Fibroblast of upper back skin (primary cell): ENCODE measurements around the gene ADARB2.

Experiments used
- DNase-seq: peaks from one replicate; pipeline ENCODE4 v3.0.0-alpha.2; 2013

Gene ADARB2

DNA sequence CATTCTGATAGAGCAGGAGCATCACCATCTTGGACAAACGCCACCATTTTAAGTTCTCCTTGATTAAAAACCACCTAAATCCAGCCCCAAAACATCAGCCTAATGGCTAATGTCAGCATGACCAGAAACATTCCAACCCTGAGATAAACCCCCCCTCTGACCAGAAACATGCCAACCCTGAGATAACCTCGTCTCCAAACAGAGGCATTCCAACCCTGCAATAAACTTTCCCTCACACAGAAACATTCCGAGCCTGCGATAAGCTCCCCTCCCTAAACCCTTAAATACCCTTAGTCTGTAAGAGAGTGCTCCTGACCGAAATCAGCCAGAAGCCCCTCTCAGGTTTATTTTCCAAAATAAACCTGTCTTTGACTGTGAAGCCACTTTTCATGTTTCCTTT is 76.5 kb downstream of the ADARB2 start:
- no peak for DNase-seq

DNA sequence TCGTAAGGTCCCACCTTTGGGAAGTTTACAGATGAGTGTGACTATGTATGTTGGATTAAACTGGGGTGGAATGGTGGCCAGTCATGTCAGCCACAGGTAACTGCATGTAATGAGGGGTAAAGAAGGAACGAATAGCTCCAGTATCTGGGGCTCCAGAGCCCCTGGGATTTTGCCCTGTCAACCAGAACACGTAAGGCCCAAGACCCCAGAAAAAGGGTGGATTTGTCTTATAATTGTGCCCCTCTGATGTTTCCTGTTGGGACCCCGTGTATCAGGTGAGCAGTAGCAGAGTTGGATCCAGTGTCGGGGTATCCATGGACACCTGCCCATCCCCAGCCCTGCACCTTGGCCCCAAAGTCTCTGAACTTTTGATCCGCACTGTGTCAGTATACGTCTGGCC is 76.9 kb downstream of the ADARB2 start:
- DNase-seq = no peak

DNA sequence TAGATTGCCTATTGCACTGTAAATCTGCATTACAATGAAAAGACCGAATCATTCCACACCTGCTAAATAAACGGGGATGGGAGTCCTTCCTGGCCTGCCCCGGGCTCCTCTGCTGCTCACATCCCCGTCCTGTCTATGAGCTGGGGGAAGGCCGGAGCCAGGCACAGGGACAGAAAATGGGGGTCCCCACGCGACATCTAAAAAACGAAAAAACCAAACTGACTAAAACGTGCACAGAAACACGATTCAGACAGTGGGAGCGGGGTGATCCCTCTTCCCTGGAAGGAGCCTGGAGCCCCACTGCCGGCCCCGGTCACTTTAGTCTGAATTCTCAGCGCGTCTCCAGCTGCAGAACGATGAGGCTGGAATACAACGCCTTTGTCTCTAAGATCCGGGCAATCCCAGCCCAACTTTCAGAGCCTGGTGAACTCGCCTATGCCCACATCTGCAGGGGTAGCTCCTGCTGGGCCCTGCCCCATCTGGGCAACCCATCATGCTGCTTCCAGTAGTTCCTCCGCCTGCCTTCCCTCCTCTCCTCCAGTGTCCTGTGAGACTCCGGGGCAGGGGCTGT is 78.0 kb downstream of the ADARB2 start:
- DNase-seq = no peak

DNA sequence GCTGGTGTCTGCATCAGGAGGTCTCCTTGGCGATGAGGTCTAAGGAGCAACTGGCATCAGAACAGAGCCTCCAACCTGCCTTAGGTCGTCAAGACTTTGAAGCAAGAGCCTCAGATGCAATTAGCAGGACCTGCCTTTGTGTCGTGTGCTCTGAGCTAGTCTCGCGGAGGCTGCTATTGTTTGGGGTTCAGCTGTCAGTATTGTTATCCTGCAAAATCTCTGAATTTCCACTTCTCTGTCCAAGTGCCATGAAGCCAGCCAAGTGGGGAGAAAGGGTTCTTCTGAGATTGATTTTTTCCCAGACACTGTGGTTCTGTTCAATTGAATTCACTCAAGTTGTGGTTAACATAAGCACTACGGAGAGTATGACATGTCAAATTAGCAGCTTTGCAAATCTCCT is 78.7 kb downstream of the ADARB2 start:
- DNase-seq = no peak

DNA sequence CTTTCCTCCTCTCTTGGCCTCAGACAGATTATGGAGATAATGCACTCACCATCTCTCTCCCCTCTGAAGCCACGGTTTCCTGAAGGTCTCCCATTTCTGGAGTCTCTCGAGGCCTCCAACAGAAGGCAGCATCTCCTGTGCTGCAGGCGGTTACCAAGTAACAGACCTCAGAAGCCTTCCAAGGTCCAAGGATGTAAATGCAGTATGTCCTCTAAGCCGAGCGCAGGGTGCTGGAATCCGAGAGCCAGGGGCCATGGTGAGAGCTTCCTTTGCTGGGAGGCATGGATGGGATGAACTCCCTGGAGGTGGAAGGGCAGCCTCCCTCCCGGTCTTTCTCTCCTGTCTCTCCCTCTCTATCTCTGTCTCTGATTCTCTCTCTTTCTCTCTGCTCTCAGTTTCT is 79.8 kb downstream of the ADARB2 start:
- no peak for DNase-seq

DNA sequence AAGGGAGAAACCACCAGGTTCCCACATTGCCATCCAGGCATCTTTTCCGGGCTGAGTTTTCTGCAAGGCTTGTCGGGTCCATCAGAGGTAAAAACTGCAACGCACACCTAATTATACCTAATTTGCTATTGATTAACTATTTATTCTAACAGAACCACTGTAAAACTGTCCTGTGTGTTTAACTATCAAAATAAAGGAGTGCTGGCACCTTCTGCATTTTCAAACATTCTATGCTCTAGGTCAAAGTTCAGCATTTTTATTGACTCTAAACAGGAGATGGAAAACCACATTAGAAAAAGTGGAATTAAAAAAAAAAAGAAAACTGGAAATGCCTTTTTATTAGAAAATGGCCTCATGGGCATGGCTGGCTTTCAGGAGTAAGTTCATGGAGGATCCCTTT is 82.0 kb downstream of the ADARB2 start:
- DNase-seq = no peak

DNA sequence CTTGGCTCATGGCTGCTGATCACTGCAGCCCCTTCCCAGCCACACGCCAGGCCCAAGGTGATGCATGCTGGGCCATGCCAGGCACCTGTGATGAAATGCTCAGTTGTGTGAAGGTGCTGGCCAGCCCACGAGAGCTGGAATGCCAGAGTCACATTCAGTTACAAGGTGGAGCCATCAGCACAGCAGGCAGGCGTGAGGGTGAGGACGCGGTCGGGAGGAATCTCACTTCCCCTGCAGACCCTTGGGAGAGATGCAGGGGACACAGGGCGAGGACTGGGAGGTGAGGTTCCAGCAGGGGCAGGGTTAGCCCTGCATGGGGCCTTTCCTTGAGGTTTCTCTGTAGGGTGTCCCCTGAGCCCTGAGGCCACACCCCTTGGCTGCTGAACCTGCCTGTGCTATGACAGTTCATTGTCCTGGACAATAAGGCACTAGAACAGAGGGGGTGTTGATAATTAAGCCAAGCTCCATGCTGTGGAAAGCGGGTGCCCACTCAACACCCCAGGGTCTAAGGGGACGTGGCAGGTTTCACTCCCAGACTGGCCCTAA is 82.4 kb downstream of the ADARB2 start:
- DNase-seq = no peak

DNA sequence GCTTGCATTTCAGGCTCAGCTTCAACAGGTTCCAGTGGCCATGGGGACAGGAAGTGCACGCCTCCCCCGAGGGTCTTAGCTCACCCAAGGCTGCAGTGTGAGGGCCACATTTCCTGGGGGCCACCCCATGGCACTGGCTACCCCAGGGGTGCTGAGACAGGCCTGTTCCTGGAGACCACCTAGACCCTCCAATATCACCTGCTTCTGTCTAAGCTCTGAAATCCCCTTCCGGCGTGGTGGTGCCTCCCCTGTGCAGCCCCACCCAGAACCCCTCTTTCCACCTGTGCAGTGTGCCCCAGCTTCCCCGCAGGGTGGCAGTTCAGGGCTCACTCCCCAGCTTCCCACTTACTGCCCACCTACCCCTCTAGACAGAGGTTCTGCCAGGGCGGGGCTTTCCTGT is 83.1 kb downstream of the ADARB2 start:
- no peak for DNase-seq

DNA sequence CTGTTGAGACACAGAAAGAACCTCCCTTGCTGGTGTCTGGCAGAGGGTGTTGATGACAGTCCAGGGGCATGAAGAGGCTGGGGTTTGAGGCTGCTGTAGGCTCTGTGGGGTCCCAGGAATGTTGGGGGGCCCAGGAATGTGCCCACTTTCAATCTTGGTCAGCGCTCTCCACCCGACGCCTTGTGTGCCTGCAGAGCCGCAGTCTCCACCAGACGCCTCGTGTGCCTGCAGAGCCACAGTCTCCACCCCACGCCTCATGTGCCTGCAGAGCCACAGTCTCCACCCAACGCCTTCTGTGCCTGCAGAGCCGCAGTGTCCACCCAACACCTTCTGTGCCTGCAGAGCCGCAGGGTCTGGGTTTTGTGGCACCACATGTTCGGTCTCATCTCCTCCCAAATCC is 84.0 kb downstream of the ADARB2 start:
- DNase-seq = no peak

DNA sequence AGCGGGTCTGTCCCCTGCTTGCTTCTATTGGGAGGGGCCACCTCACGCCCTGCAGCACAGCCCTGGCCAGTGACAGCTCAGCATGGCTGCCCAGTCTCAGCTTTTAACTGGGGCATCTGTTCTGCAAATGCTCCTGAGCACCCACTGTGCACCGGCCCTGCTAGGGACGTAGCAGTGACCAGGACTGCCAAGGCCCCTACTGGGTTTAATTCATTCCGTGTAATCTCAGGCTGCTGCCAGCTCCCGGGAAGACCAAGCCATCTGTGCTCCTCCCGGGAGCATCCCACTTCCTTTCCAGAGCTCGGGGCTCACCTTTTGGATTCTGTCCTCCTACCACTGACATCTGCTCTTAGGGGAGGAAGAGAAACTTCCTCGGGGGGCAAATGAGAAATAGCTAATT is 85.2 kb downstream of the ADARB2 start:
- DNase-seq = no peak

DNA sequence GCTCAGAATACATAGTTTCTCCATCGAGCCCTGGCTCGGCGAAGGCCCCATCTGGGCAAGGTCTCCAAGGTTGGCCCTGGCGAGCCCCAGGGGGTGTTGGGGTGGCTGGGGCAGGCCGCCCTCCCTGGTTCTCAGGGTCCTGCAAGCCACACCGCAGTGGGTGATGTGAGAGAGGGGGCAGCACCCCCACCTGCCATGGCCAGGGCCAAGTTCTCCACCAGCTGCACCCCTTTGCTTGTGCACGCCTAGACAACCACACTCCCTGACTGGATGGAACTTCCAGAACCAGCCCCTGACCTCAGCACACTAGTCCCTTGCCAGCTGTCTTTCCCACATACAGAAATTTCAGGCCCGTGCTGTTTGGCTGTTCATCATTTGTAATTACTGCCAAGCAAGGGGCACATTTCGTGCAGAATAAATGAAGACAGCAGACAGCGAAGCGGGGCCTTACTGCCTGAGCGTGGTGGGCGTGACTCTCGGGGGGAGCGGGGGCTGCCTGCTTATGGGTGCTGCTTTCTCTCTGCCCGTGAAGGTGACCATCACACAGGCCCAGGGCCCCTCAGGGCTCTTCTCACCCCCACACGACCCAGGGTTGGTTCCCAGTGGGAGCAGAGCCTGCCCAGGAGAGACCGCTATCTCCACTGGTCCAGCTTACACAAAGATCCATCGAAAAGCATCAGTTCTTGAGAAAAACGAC is 85.9 kb downstream of the ADARB2 start:
- no peak for DNase-seq

DNA sequence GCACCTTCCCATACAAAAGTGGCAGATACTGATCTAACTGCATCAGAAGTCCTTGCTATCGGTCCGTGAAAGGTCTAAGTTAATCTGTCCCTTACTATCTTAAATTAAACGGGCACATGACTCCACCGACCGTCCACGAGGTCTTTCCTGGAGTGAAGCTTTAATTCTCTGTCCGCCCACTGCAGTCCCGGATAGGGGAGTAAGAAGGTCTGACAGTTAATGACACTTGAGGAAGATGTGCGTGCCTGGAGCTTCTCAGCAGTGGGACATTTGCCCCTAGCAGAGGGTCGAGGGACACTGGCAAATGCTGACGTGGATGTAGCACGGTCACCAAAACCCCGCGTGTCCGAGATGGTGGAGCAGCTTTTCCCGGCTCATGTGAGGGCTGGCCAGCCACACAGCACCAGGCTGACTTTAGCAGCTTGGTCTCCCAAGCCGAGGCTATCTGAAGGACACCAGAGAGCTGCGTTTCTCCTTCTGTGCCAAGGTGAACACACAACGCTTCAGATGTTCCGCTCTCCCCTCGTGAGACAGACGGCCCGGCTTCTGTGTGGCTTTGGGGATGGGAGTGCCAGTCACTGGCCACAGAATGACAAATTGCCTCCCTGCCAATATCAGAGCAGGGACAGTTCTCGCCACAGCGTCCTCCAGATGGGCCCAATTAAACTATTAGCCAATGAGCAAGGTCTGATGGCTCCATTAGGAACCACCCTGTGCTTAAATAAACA is 86.6 kb downstream of the ADARB2 start:
- no peak for DNase-seq

DNA sequence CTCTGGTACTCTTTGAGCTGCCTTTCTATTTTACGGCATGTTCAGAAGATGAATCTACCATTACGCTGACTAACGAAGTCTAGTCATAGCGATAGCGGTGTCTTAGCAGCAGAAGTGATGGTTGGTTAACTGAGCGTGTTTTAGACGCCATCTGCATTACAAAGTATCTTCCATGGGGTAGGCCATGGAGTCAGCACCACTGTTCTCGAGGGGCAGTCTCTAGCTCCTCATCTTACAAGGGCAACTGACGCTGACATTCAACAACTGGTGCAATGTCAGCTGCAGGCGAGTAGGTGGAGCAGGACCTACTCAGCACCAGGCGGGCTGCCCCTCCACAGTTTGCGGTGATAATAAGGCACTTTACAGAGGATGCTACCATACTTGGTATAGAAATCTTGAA is 88.7 kb downstream of the ADARB2 start:
- no peak for DNase-seq

DNA sequence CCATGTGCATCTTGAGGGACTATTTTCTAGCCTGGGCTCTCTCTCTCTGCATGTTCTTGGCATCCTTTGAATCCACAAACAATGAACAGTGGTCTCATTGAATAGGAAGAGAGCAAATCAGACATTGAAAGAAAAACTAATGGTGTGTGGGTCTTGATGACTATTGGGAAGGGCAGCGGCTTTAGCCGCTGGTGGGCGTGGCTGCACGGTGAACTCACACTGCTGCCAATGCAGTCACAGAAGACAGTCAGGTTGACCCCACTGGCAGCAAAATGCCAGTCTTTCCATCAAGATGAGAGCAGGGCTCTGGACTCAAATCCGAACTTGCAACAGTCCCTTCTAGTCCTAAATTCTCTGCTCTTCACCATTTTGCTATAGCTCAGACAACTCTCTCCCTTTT is 91.0 kb downstream of the ADARB2 start:
- DNase-seq = no peak

DNA sequence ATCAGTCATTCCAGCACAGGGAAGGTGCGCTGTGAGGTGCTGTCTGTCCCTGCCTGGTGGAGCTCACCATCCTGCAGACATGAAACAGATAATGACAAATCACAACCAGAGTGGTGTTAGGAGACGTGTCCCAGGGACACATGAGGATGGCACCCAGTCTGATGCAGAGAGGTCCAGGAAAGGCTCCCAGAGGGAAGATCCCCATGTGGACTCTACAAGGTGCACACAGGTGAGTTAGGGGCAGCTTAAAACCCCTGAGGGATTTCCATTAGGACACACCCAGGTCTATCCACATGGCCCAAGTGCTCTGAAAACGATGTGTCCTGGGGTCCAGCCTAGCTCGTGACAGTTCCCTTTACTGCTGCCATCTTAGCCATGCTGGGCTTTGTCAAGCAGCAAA is 91.4 kb downstream of the ADARB2 start:
- DNase-seq = no peak

DNA sequence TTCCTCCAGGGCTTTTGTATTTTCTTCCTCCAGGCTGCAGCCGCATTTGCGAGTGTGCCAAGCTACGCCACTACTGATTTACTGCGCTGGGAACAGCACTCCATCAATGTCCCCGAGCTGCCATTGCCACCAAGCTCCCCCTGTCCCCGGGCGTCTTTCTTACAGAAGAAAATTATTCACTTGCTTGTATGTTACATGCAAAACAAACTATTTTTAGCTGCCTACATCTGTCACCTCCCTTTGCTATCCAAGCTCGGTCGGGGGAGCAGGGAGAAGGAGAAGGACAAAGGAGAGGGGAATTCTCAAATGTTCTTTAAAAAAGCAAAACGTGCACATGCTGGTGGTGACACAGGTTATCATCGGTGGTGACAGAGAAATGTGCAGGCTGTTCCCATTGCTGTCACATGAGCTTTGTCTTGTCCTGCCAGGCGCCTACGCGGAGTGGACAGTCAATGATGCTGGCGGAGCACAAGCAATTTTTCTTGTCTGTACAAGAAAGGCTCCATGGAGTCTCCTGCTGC is 93.1 kb downstream of the ADARB2 start:
- DNase-seq = no peak

DNA sequence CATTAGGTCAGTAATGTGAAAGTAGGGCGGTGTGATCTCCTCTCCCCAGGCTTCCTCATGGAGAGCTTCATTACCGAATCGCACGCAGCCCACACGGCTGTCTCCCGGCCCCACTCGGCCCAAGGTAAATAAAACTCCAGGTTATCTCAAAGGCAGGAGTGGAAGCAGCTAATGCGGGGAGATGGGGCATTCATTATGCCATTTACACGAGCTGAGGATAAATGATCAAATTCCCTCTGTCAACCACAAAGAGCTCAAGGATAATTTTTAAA is 93.5 kb downstream of the ADARB2 start:
- no peak for DNase-seq

DNA sequence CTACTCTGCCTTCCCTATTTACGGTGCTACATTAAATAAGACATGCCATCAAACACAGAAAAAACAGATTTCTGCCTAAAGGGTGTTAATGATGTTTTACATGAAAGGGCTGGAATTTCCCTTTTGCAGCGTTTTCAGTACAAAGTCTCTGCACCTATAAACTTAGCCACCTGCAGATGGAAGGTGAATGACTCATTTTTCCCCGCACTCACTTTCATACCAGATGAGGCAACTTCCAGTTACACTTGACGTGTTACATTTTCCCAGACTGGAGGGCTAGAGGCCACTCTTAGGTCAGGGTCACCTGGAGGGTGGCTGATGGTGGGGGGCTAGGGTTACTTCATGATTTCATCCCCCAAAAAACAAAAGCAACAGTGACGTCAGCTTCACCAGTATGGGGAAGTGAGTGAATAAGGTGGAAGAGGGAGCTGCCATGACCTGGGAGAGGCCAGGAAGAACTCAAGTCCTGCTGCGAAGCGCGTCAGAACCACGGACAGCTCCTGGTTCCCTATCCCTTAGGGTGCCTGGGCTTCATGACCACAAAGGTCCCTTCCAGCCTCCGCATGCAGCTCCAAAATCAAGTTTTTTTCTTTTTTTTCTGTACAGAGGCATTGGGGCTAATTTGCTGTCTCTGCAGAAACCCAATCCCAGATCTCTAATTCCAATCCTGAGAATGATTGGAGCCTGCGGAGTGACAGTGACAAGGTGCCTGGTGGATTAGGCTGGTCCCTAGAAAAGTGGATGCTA is 94.0 kb downstream of the ADARB2 start:
- no peak for DNase-seq

DNA sequence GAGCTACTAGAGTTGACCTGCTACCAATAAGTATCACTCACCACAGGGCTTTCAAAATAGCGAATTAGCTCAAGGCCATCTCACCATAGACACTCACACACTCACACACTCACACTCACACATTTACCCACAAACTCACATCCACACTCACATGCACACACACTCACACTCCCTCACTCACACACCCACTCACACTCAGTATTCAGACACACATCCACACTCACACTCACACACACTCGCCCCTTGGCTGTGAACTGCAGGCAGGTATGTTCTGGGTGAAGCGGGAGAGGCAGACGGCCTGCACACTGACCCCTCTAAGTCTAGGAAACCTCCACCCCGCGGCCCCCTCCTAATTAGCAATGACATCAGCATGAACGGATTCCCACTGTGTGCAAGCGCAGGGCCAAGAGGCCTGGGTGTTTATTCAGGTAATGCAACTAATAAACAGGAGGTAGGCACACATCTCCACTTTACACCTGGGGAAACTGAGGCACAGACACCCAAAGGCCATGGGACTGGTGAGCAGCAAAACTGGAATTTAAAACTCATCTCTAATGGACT is 94.6 kb downstream of the ADARB2 start:
- no peak for DNase-seq

DNA sequence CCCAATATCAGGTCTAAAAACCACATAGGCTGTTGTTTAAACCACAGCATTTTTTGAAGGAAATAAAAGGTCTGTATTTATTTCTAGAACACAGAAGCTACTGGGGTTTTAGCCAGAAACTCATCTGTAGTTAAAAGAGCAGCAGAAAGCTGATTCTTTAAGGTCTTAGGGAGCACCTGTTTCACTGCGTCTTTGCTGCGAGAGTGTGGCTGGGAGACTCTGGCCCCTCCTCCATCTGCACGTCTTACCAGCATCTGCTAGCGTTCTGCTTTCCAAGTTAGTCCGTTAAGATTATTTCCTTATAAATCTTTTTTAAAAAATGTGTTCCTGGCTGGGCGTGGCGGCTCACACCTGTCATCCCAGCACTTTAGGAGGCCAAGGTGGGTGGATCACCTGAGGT is 95.9 kb downstream of the ADARB2 start:
- no peak for DNase-seq

DNA sequence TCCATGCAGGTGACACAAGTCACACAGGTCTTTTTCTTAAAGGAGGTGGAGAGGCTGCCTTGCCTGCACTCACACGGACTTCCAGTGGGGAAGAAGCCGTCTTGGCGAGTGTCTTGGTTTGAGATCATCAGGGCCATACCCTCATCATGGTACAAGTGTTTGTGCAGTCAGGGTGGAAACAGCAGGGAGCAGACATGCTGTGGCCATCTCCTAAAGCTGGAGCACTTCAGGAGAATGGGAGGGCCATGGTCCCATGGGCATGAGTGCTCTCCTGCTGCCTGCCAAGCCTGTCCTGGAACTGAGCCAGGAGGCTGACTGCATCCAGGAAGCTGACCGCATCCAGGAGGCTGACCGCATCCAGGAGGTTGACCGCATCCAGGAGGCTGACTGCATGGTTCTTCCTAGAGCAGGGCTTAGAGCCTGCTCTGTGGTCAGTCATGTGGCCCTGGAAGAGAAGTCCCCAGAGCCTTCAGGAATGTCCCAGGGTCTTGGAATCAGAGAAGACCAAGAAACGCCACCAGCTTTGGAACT is 98.4 kb downstream of the ADARB2 start:
- DNase-seq = no peak

DNA sequence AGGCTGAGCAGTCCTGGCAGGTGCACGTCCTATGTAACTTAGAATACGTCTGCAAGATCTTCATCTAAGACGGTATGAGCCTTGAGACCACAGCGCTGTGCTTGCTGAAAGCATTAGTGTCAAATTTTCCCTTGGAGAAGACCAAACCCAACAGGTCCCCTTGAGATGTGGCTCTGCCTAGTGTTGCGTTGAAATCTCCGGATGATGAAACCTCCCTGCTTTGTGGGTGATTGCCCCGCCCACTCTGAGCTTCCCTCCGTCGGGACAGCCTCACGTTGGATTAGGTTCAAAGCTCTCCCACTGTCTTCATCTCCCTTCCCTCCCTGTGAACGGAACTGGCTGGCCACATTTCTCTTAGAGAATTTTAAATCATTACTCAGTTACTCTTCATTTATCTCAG is 102.0 kb downstream of the ADARB2 start:
- DNase-seq = no peak

DNA sequence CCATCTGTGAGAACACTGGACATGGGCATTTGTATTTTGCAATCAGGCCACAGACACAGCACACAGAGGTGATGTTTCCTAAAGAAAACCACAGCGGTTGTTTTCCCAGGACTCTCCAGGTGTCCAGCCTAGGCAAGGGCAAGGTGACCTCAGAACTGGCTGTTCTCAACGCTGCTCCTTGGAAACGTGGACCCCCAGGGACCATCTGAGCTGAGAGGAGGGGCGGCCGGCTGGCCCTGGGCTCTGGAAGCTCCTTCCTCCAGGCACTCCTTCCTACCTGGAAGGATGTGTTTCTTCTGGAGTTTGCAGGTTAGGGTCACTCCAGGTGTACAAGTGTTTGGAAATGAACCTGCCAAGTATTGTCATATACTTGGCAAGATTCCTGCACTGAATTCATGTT is 103.1 kb downstream of the ADARB2 start:
- no peak for DNase-seq
